Lung (tissue), 12 donors: Measurements from ENCODE around the gene TRPC3. TPM values are rescaled to one million over a fixed set of nuclear protein-coding genes. Genes with fewer than 3 reads are reported as not detected.

ENCODE experiments used
- ATAC-seq: fragments of 200-7000 bp; cut with Tn5 transposase; one replicate; pipeline ENCODE4 v1.9.1; 2020; ENCODE audit warnings: moderate number of reproducible peaks; ENCODE audit not compliant: insufficient read depth, low FRiP score
- DNase-seq, 3 donors: peaks; one replicate each; pipeline ENCODE4 v3.0.0-alpha.2; 2013 to 2017
- H3K27ac ChIP-seq, 2 donors: one replicate each; pipeline ENCODE4 v1.5.1; 2013; ENCODE audit warnings: mild to moderate bottlenecking in 2 of 2, moderate library complexity in 2 of 2, control low read depth in 1 of 2, inconsistent platforms in 1 of 2, low read depth in 1 of 2, low read length in 1 of 2
- H3K27me3 ChIP-seq, 3 donors: one replicate each; pipeline ENCODE4 v1.5.1; 2013; ENCODE audit warnings: low read length in 2 of 3; ENCODE audit not compliant: control insufficient read depth in 3 of 3, insufficient read depth in 3 of 3
- H3K36me3 ChIP-seq, 4 donors: one replicate each; pipeline ENCODE4 v1.5.1; 2013; ENCODE audit warnings: low read length in 4 of 4, mild to moderate bottlenecking in 1 of 4, moderate library complexity in 1 of 4; ENCODE audit not compliant: control insufficient read depth in 4 of 4, insufficient read depth in 4 of 4
- H3K4me1 ChIP-seq, 5 donors: one replicate each; pipeline ENCODE4 v1.5.1; 2013; ENCODE audit warnings: low read length in 5 of 5, mild to moderate bottlenecking in 2 of 5, moderate library complexity in 1 of 5; ENCODE audit not compliant: control insufficient read depth in 5 of 5, insufficient read depth in 5 of 5
- H3K4me3 ChIP-seq: one replicate; pipeline ENCODE4 v1.5.1; 2013; ENCODE audit warnings: mild to moderate bottlenecking, control low read depth, moderate library complexity
- H3K9ac ChIP-seq, 2 donors: one replicate each; pipeline ENCODE4 v1.5.1; 2013; ENCODE audit warnings: low read length in 2 of 2, control low read depth in 1 of 2; ENCODE audit not compliant: insufficient read depth in 1 of 2
- H3K9me3 ChIP-seq, 4 donors: one replicate each; pipeline ENCODE4 v1.5.1; 2013; ENCODE audit warnings: low read length in 3 of 4, mild to moderate bottlenecking in 1 of 4, moderate library complexity in 1 of 4; ENCODE audit not compliant: control insufficient read depth in 4 of 4, insufficient read depth in 3 of 4
- CTCF ChIP-seq: IDR thresholded peaks from 2 replicates; pipeline ENCODE4 v1.5.1; 2012; ENCODE audit warnings: mild to moderate bottlenecking; ENCODE audit errors: control extremely low read depth, extremely low read depth
- WGBS, 2 donors: extraction: QIAGEN DNeasy Blood & Tissue Kit; methylation state at CpG; one replicate each; pipeline ENCODE4 v1.1.7; 2013; 5-methylcytosine and 5-hydroxymethylcytosine counted together
- polyA plus RNA-seq, 2 donors: library from polyadenylated mRNA; stranded (reverse); fragments of 200-250 nt; gene quantifications; one replicate each; pipeline ENCODE4 v1.2.1, GENCODE V29; 2013
- total RNA-seq, 2 donors: library from RNA; depleted of rRNA in 1 of 2; stranded (reverse); fragments of >200 nt in 1 of 2; gene quantifications; one replicate each; pipeline ENCODE4 v1.2.1, GENCODE V29; 2014 to 2021
- donor health status: control.
- donor health status: control.
- donor health status: Bipolar disorder and iron deficiency.
- donor health status: healthy.
- donor health status: DM: yes; HTN: yes; CAD: no.

Gene TRPC3
- total and polyA plus RNA-seq, 4 donors = 0.39 to 6.3 (median 0.57) TPM

DNA sequence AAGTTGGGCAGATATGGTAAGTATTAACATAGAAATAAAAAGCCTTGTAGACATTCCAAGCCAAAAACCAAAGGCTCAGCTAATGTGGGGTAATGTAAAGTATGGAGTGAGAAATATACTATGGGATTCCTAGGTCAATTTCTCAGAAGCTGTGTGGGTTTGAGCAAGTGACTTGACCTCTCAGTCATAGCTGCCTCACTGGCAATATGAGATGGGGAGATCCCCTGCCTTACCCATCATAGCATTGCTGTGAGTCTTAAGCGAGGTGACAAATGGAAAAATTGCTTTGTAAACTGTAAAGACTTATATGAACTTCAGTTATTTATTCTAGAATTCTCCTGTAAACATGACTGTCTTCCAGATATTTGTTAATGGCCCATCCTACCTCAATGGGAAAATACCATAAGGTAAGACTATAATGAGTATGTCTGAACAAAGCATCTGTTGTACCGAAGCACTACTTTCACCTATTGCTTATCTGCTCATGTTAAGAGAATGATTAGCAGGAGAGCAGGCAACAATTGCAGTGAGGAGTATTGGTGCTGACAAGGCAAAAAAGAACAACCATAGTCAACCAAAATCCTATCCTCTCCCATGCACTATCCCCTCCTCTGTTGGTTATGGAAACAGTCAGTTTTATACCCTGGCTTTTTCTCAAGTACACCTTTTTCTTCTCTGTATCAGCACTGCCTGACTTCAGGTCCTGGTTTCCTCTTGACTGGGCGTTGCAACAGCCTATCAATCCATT is 44.1 kb upstream of the TRPC3 start:
- Histone ChIP-seq H3K27me3 (no peaks in the 10 kb centered on the region), H3K4me3 (no peak overlapping the region), H3K4me1 (peaks cover 0 to 12% (median 0%) of the 10 kb centered on the region in 5 donors), H3K9me3 (no peaks in the 10 kb centered on the region), H3K9ac (no peak overlapping the region), H3K27ac (no peak overlapping the region), H3K36me3 (no peaks in the 10 kb centered on the region)
- no peak for TF ChIP-seq CTCF
- WGBS, 2 donors = 76 to 78% methylated on average over 3 of the region's 3 CpGs
- DNase-seq (no peak), ATAC-seq (no peak)

DNA sequence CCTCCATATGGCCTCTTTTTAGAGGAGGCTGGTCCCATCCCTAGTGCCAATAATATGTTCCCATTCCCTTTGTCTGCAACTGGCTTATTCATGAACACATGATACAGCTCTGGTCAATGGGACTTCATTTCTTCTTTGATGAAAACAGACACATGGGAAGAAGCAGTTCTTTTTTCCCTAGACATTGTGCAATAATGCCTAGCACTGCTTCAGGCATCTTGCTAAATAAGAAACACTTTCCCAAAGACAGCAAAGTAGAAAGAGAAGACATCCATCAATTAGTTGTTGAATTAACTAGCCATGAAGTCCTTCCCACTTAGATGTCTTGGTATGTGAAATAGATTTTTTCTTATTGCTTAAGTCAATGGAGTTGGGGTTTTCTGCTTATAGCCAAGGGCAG is 40.1 kb upstream of the TRPC3 start:
- Histone ChIP-seq H3K9me3 (no peaks in the 10 kb centered on the region), H3K36me3 (no peaks in the 10 kb centered on the region), H3K27ac (no peak overlapping the region), H3K27me3 (no peaks in the 10 kb centered on the region), H3K4me1 (peaks cover 0 to 19% (median 0%) of the 10 kb centered on the region in 5 donors), H3K4me3 (no peak overlapping the region), H3K9ac (no peak overlapping the region)
- TF ChIP-seq CTCF = no peak
- ATAC-seq = no peak
- no peak for DNase-seq

DNA sequence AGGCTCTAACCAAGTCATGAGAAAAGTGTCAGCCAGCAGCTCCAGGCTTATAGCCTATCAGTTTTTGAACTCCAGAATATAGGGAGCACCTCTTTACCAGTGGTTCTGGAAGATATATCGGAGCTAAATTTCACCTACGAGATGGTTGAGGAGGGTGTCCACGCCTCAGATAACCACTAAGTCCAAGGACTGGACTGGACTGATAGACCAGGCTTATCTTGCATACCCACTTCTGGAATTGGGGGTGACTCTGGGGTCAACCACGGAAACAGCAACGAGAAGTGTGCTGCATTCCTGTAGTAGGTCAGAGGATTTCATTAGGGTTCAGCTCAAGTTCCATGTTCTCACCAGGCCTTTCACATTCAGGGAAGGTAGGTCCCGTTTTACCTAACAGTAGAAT is 38.6 kb upstream of the TRPC3 start:
- peaks cover 0 to 19% (median 0%) of the 10 kb centered on the region in 5 donors for H3K4me1 ChIP-seq
- no peaks in the 10 kb centered on the region for H3K36me3 ChIP-seq
- ATAC-seq (no peak), DNase-seq (no peak)
- no peaks in the 10 kb centered on the region for H3K27me3 ChIP-seq
- H3K9me3 ChIP-seq = no peaks in the 10 kb centered on the region
- no peak overlapping the region for H3K27ac ChIP-seq
- TF ChIP-seq CTCF = no peak
- H3K9ac ChIP-seq = no peak overlapping the region
- WGBS, 2 donors = 84 to 92% methylated on average over 6 of the region's 6 CpGs
- H3K4me3 ChIP-seq = no peak overlapping the region

DNA sequence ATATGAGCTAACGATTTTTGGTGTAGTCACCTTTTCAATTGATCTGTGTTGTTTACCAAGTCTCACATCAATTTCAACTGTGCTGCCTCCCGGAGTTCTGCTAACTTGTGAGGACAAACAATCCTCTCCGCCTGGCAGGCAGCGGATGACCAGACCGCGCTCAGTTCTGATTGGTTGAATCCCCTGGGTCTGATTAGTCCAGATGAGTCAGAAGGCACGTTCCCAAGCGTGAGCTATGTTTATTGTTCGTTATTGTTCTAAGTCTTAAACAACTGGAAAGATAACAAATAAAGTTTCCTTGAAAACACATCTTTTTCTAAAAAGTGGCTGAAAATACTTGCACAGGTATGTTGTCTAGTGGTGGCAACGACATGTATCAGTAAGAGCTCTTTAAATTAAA is 37.9 kb upstream of the TRPC3 start:
- Histone ChIP-seq H3K36me3 (no peaks in the 10 kb centered on the region), H3K27me3 (no peaks in the 10 kb centered on the region), H3K9ac (no peak overlapping the region), H3K4me3 (no peak overlapping the region), H3K4me1 (peaks cover 0 to 19% (median 0%) of the 10 kb centered on the region in 5 donors), H3K27ac (no peak overlapping the region), H3K9me3 (no peaks in the 10 kb centered on the region)
- no peak for DNase-seq
- no peak for ATAC-seq
- no peak for TF ChIP-seq CTCF
- 71 to 79% methylated on average over 10 of the region's 10 CpGs for WGBS, 2 donors
